ENCODE data around the gene AGAP2.
A peak's percentile ranks its signal among the peaks of the same experiment; 100 is the strongest.

Gene AGAP2

GRCh38 chr12:57739387-57739786 is 845 bp upstream of the AGAP2 start:
- H3K79me2 ChIP-seq (ENCODE audit: control insufficient read depth, insufficient read depth, low read length, poor library complexity), result no peaks in the 10 kb centered on the region
- no peak overlapping the region for H3K27ac ChIP-seq (ENCODE audit: low read depth, low read length)
- peaks cover 74% of the 10 kb centered on the region for H3K27me3 ChIP-seq (ENCODE audit: insufficient read depth, low read length)
- H3K4me3 ChIP-seq (ENCODE audit: low read depth, low read length), result no peak overlapping the region
- no peak overlapping the region for H3K4ac ChIP-seq (ENCODE audit: low read depth, low read length)
- H3K14ac ChIP-seq (ENCODE audit: low read length), result no peak overlapping the region
- H3K79me1 ChIP-seq (ENCODE audit: low read length), result no peaks in the 10 kb centered on the region
- H2BK12ac ChIP-seq (ENCODE audit: low read length), result no peak overlapping the region
- H4K8ac ChIP-seq (ENCODE audit: low read depth, low read length), result no peak overlapping the region
- no peak overlapping the region for H4K91ac ChIP-seq (ENCODE audit: low read depth, low read length)
- no peak overlapping the region for H4K12ac ChIP-seq (ENCODE audit: low read depth, low read length)
- H2BK5ac ChIP-seq (ENCODE audit: low read depth, low read length, poor library complexity), result no peak overlapping the region
- H2BK120ac ChIP-seq (ENCODE audit: insufficient read depth, low read length, poor library complexity), result no peak overlapping the region
- H3K4me2 ChIP-seq (ENCODE audit: low read length), result no peak overlapping the region
- H3K23ac ChIP-seq (ENCODE audit: low read length), result no peak overlapping the region
- DNase-seq, result no peak
- H3K18ac ChIP-seq (ENCODE audit: low read length), result no peak overlapping the region
- H2AFZ ChIP-seq (ENCODE audit: insufficient read depth, low read length, poor library complexity), result no peak overlapping the region
- H3K36me3 ChIP-seq (ENCODE audit: control insufficient read depth in 1 of 2, insufficient read depth in 2 of 2, low read length in 2 of 2), result no peaks in the 10 kb centered on the region
- no CpG with 5 or more reads among the region's 7 CpGs for WGBS (ENCODE audit: extremely low coverage, insufficient coverage, insufficient read length)
- H3K9ac ChIP-seq (ENCODE audit: low read length), result no peak overlapping the region
- peaks cover 0 to 7% of the 10 kb centered on the region in 2 experiments for H3K4me1 ChIP-seq (ENCODE audit: control insufficient read depth in 1 of 2, insufficient read depth in 2 of 2, low read length in 2 of 2)
- no peak overlapping the region for H2AK5ac ChIP-seq (ENCODE audit: low read length)
- peaks cover 8% of the 10 kb centered on the region for H3K9me3 ChIP-seq (ENCODE audit: insufficient read depth, low read depth, low read length)

- no CpG with 5 or more reads among the region's 110 CpGs for WGBS (ENCODE audit: extremely low coverage, insufficient coverage, insufficient read length)
- H3K27me3 ChIP-seq (ENCODE audit: insufficient read depth, low read length), result peaks cover 77% of the 10 kb centered on the region
- no peak overlapping the region for H3K18ac ChIP-seq (ENCODE audit: low read length)
- H3K14ac ChIP-seq (ENCODE audit: low read length), result no peak overlapping the region
- no peak overlapping the region for H4K8ac ChIP-seq (ENCODE audit: low read depth, low read length)
- no peak overlapping the region for H3K9ac ChIP-seq (ENCODE audit: low read length)
- no peak overlapping the region for H4K91ac ChIP-seq (ENCODE audit: low read depth, low read length)
- H2BK120ac ChIP-seq (ENCODE audit: insufficient read depth, low read length, poor library complexity), result no peak overlapping the region
- no peak overlapping the region for H3K23ac ChIP-seq (ENCODE audit: low read length)
- H3K4me2 ChIP-seq (ENCODE audit: low read length), result peak overlapping the region; percentile 62
- H3K79me1 ChIP-seq (ENCODE audit: low read length), result no peaks in the 10 kb centered on the region
- no peak overlapping the region for H2BK5ac ChIP-seq (ENCODE audit: low read depth, low read length, poor library complexity)
- H3K27ac ChIP-seq (ENCODE audit: low read depth, low read length), result no peak overlapping the region
- H3K4ac ChIP-seq (ENCODE audit: low read depth, low read length), result no peak overlapping the region
- H2AFZ ChIP-seq (ENCODE audit: insufficient read depth, low read length, poor library complexity), result no peak overlapping the region
- no peak overlapping the region for H2BK12ac ChIP-seq (ENCODE audit: low read length)
- peaks cover 0 to 7% of the 10 kb centered on the region in 2 experiments for H3K4me1 ChIP-seq (ENCODE audit: control insufficient read depth in 1 of 2, insufficient read depth in 2 of 2, low read length in 2 of 2)
- no peak for DNase-seq
- no peaks in the 10 kb centered on the region for H3K36me3 ChIP-seq (ENCODE audit: control insufficient read depth in 1 of 2, insufficient read depth in 2 of 2, low read length in 2 of 2)
- H3K9me3 ChIP-seq (ENCODE audit: insufficient read depth, low read depth, low read length), result peaks cover 8% of the 10 kb centered on the region
- no peak overlapping the region for H3K4me3 ChIP-seq (ENCODE audit: low read depth, low read length)
- H3K79me2 ChIP-seq (ENCODE audit: control insufficient read depth, insufficient read depth, low read length, poor library complexity), result no peaks in the 10 kb centered on the region
- no peak overlapping the region for H2AK5ac ChIP-seq (ENCODE audit: low read length)
- no peak overlapping the region for H4K12ac ChIP-seq (ENCODE audit: low read depth, low read length)
Observed at GRCh38 chr12:57737467-57738460, 778 bp downstream of the AGAP2 start.

DNA sequence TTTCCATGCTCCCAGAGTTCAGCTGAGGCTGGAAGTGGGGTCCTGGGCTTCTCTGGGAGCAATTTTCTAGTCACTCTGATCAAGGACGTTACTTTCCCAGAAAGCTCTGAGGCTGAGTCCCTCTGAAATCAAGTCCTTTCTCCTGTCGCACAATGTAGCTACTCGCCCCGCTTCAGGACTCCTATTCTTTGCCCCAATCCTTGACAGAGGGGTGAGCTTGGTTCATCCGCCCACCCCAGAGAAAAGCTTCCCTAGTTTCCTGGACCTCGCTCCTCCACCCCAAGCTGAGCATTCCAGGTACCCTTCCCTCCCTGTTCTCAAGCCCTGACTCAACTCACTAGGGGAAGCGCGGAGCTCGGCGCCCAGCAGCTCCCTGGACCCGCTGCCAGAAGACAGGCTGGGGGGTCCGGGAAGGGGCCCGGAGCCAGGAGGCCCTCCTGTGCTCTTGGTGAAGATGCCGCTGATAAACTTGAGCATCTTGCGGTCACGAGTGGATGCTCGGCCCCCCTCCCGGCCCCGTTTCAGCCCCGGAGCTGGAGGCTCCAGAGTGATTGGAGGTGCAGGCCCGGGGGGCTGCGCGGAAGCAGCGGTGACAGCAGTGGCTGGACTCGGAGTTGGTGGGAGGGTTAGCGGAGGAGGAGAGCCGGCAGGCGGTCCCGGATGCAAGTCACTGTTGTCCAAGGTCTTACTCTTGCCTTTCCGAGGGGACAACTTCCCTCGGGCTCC is 1.6 kb downstream of the AGAP2 start:
- Histone ChIP-seq H3K18ac (ENCODE audit: low read length) (no peak overlapping the region), H3K4ac (ENCODE audit: low read depth, low read length) (no peak overlapping the region), H4K91ac (ENCODE audit: low read depth, low read length) (no peak overlapping the region), H3K36me3 (ENCODE audit: control insufficient read depth in 1 of 2, insufficient read depth in 2 of 2, low read length in 2 of 2) (no peaks in the 10 kb centered on the region), H3K4me1 (ENCODE audit: control insufficient read depth in 1 of 2, insufficient read depth in 2 of 2, low read length in 2 of 2) (peaks cover 0 to 7% of the 10 kb centered on the region in 2 experiments), H3K4me3 (ENCODE audit: low read depth, low read length) (no peak overlapping the region), H3K79me2 (ENCODE audit: control insufficient read depth, insufficient read depth, low read length, poor library complexity) (no peaks in the 10 kb centered on the region), H2BK12ac (ENCODE audit: low read length) (no peak overlapping the region), H2AFZ (ENCODE audit: insufficient read depth, low read length, poor library complexity) (no peak overlapping the region), H3K27ac (ENCODE audit: low read depth, low read length) (no peak overlapping the region), H4K8ac (ENCODE audit: low read depth, low read length) (no peak overlapping the region), H3K4me2 (ENCODE audit: low read length) (no peak overlapping the region), H3K23ac (ENCODE audit: low read length) (no peak overlapping the region), H3K27me3 (ENCODE audit: insufficient read depth, low read length) (peaks cover 79% of the 10 kb centered on the region), H2AK5ac (ENCODE audit: low read length) (no peak overlapping the region), H2BK120ac (ENCODE audit: insufficient read depth, low read length, poor library complexity) (no peak overlapping the region), H4K12ac (ENCODE audit: low read depth, low read length) (no peak overlapping the region), H3K9ac (ENCODE audit: low read length) (no peak overlapping the region), H3K9me3 (ENCODE audit: insufficient read depth, low read depth, low read length) (peaks cover 8% of the 10 kb centered on the region), H2BK5ac (ENCODE audit: low read depth, low read length, poor library complexity) (no peak overlapping the region), H3K14ac (ENCODE audit: low read length) (no peak overlapping the region), H3K79me1 (ENCODE audit: low read length) (no peaks in the 10 kb centered on the region)
- WGBS (ENCODE audit: extremely low coverage, insufficient coverage, insufficient read length), result no CpG with 5 or more reads among the region's 31 CpGs
- DNase-seq, result no peak

- Histone ChIP-seq H3K4me2 (ENCODE audit: low read length) (peak overlapping the region; percentile 29), H2AK5ac (ENCODE audit: low read length) (no peak overlapping the region), H2AFZ (ENCODE audit: insufficient read depth, low read length, poor library complexity) (no peak overlapping the region), H3K18ac (ENCODE audit: low read length) (no peak overlapping the region), H2BK12ac (ENCODE audit: low read length) (no peak overlapping the region), H3K4me3 (ENCODE audit: low read depth, low read length) (no peak overlapping the region), H3K27me3 (ENCODE audit: insufficient read depth, low read length) (peaks cover 74% of the 10 kb centered on the region), H3K27ac (ENCODE audit: low read depth, low read length) (no peak overlapping the region), H3K4ac (ENCODE audit: low read depth, low read length) (no peak overlapping the region), H4K12ac (ENCODE audit: low read depth, low read length) (no peak overlapping the region), H2BK120ac (ENCODE audit: insufficient read depth, low read length, poor library complexity) (no peak overlapping the region), H3K79me2 (ENCODE audit: control insufficient read depth, insufficient read depth, low read length, poor library complexity) (no peaks in the 10 kb centered on the region), H3K14ac (ENCODE audit: low read length) (no peak overlapping the region), H4K91ac (ENCODE audit: low read depth, low read length) (no peak overlapping the region), H3K4me1 (ENCODE audit: control insufficient read depth in 1 of 2, insufficient read depth in 2 of 2, low read length in 2 of 2) (peaks cover 0 to 7% of the 10 kb centered on the region in 2 experiments), H3K36me3 (ENCODE audit: control insufficient read depth in 1 of 2, insufficient read depth in 2 of 2, low read length in 2 of 2) (no peaks in the 10 kb centered on the region), H2BK5ac (ENCODE audit: low read depth, low read length, poor library complexity) (no peak overlapping the region), H3K79me1 (ENCODE audit: low read length) (no peaks in the 10 kb centered on the region), H3K23ac (ENCODE audit: low read length) (no peak overlapping the region), H3K9me3 (ENCODE audit: insufficient read depth, low read depth, low read length) (peaks cover 7% of the 10 kb centered on the region), H3K9ac (ENCODE audit: low read length) (no peak overlapping the region), H4K8ac (ENCODE audit: low read depth, low read length) (no peak overlapping the region)
- WGBS (ENCODE audit: extremely low coverage, insufficient coverage, insufficient read length), result no CpG with 5 or more reads among the region's 49 CpGs
- DNase-seq, result peak in 1 of 2 donors; percentile 31
Observed at GRCh38 chr12:57735952-57736740, 2.4 kb downstream of the AGAP2 start.

All from trophoblast cell (in vitro differentiated cells and primary cell).